Tibial nerve (tissue), 4 donors: ENCODE results near the gene TSEN34. TPM values are rescaled to one million over a fixed set of nuclear protein-coding genes. Genes with fewer than 3 reads are reported as not detected.
"Not testable (repeated sequence)": the region's sequence is repeated elsewhere in the genome, so short reads cannot be mapped to it uniquely, and the experiment has no call there.

Source experiments
- DNase-seq, 2 donors: peaks; one replicate each; pipeline ENCODE4 v3.0.0-alpha.2; 2019; ENCODE audit warnings: low spot score in 2 of 2
- H3K27ac ChIP-seq, 4 donors: fragments of 200-600 bp; sonication (generic) in 3 of 4; one replicate each; pipeline ENCODE4 v1.5.1; 2017 to 2019; ENCODE audit warnings: mild to moderate bottlenecking in 1 of 4
- H3K27me3 ChIP-seq, 2 donors: fragments of 200-600 bp; sonication (generic) in 1 of 2; one replicate each; pipeline versions ENCODE4 v1.5.1 to v1.6.0; 2017 to 2019
- H3K36me3 ChIP-seq, 3 donors: fragments of 200-600 bp; sonication (generic); one replicate each; pipeline ENCODE4 v1.5.1; 2018 to 2019
- H3K4me1 ChIP-seq, 4 donors: fragments of 200-600 bp; sonication (generic) in 3 of 4; one replicate each; pipeline ENCODE4 v1.5.1; 2017 to 2019
- H3K4me3 ChIP-seq, 4 donors: fragments of 200-600 bp; sonication (generic) in 3 of 4; one replicate each; pipeline ENCODE4 v1.5.1; 2017 to 2019; ENCODE audit warnings: mild to moderate bottlenecking in 1 of 4, moderate library complexity in 1 of 4
- H3K9me3 ChIP-seq, 4 donors: fragments of 200-600 bp; sonication (generic) in 3 of 4; one replicate each; pipeline ENCODE4 v1.5.1; 2017 to 2019
- CTCF ChIP-seq, 5 experiments: fragments of 200-600 bp in 3 of 5; fragments of 450-650 bp in 2 of 5; sonication (generic) in 3 of 5; IDR thresholded peaks; one replicate each; pipeline ENCODE4 v1.5.1; 2016 to 2019; ENCODE audit warnings: antibody characterized with exemption in 5 of 5, mild to moderate bottlenecking in 3 of 5, moderate library complexity in 2 of 5
- EP300 ChIP-seq, 2 donors: sonication (generic); formaldehyde crosslinking; IDR thresholded peaks; one replicate each; pipeline ENCODE4 v1.6.1; 2017; ENCODE audit warnings: antibody characterized with exemption in 2 of 2, mild to moderate bottlenecking in 1 of 2
- POLR2A ChIP-seq, 2 donors: fragments of 450-650 bp; IDR thresholded peaks; one replicate each; pipeline ENCODE4 v1.6.1; 2017; ENCODE audit warnings: antibody characterized with exemption in 2 of 2, mild to moderate bottlenecking in 2 of 2, moderate library complexity in 2 of 2
- WGBS, 2 donors: methylation state at CpG; one replicate each; pipeline ENCODE4 v1.1.5; 2018; 5-methylcytosine and 5-hydroxymethylcytosine counted together
- total RNA-seq, 4 donors: library from RNA; depleted of rRNA; stranded (reverse); fragments of >200 nt; gene quantifications; one replicate each; pipeline ENCODE4 v1.1.0, GENCODE V29; 2016

Gene TSEN34
- total RNA-seq, 4 donors from 2014 or later, result 37.3 to 70.8 (median 49.6) TPM

GRCh38 chr19:54208784-54209057 lies 17.6 kb downstream of the TSEN34 start:
- peaks cover 0 to 54% (median 31%) of the 10 kb centered on the region in 3 donors for H3K36me3 ChIP-seq
- WGBS, 2 donors, result 74 to 79% methylated on average over 8 of the region's 8 CpGs
- no peaks in the 10 kb centered on the region for H3K27me3 ChIP-seq
- no peak overlapping the region for H3K4me3 ChIP-seq
- peaks cover 0 to 68% (median 39%) of the 10 kb centered on the region in 4 donors for H3K4me1 ChIP-seq
- H3K27ac ChIP-seq, result peak overlapping the region in 3 of 4 donors; percentile 66 to 95 (median 89)
- TF ChIP-seq EP300 (IDR thresholded peaks at IDR 0.05), result no peak
- DNase-seq, result no peak
- H3K9me3 ChIP-seq, result no peaks in the 10 kb centered on the region

GRCh38 chr19:54209058-54209810 lies 18.1 kb downstream of the TSEN34 start:
- Histone ChIP-seq H3K27ac (peak overlapping the region; percentile 49 to 95 (median 78)), H3K36me3 (peaks cover 0 to 49% (median 27%) of the 10 kb centered on the region in 3 donors), H3K4me3 (no peak overlapping the region), H3K9me3 (no peaks in the 10 kb centered on the region), H3K27me3 (no peaks in the 10 kb centered on the region), H3K4me1 (peaks cover 0 to 63% (median 36%) of the 10 kb centered on the region in 4 donors)
- no peak for DNase-seq
- WGBS, 2 donors, result 45 to 50% methylated on average over 13 to 22 of the region's 24 CpGs
- TF ChIP-seq CTCF (IDR thresholded peaks at IDR 0.05) (no peak), EP300 (IDR thresholded peaks at IDR 0.05) (no peak), POLR2A (IDR thresholded peaks at IDR 0.05) (no peak)

- H3K27ac ChIP-seq, result peak overlapping the region; percentile 49 to 95 (median 78)
- H3K9me3 ChIP-seq, result no peaks in the 10 kb centered on the region
- 33 to 40% methylated on average over 10 of the region's 10 CpGs for WGBS, 2 donors
- DNase-seq, result peak; percentile 84 to 95
- H3K4me1 ChIP-seq, result peaks cover 0 to 56% (median 33%) of the 10 kb centered on the region in 4 donors
- peaks cover 0 to 42% (median 25%) of the 10 kb centered on the region in 3 donors for H3K36me3 ChIP-seq
- TF ChIP-seq EP300 (IDR thresholded peaks at IDR 0.05), result peak; percentile 54 to 85
- TF ChIP-seq CTCF (IDR thresholded peaks at IDR 0.05), result peak in 1 of 5 experiments; percentile 11
- no peak for TF ChIP-seq POLR2A (IDR thresholded peaks at IDR 0.05)
- no peak overlapping the region for H3K4me3 ChIP-seq
- H3K27me3 ChIP-seq, result no peaks in the 10 kb centered on the region
Observed at GRCh38 chr19:54209811-54210494, 18.8 kb downstream of the TSEN34 start.

GRCh38 chr19:54211235-54211634 lies 20.1 kb downstream of the TSEN34 start:
- H3K27ac ChIP-seq, result peak overlapping the region in 1 of 4 donors; percentile 95
- 85 to 88% methylated on average over 12 of the region's 12 CpGs for WGBS, 2 donors
- H3K4me1 ChIP-seq, result peaks cover 0 to 43% (median 30%) of the 10 kb centered on the region in 4 donors
- peaks cover 0 to 29% (median 15%) of the 10 kb centered on the region in 3 donors for H3K36me3 ChIP-seq
- H3K9me3 ChIP-seq, result no peaks in the 10 kb centered on the region
- H3K4me3 ChIP-seq, result no peak overlapping the region
- DNase-seq, result no peak
- no peak for TF ChIP-seq CTCF (IDR thresholded peaks at IDR 0.05)
- TF ChIP-seq POLR2A (IDR thresholded peaks at IDR 0.05), result no peak
- no peak for TF ChIP-seq EP300 (IDR thresholded peaks at IDR 0.05)
- H3K27me3 ChIP-seq, result no peaks in the 10 kb centered on the region

GRCh38 chr19:54214217-54214616 lies 23.1 kb downstream of the TSEN34 start:
- not testable (repeated sequence) for H3K27ac ChIP-seq, H3K4me3 ChIP-seq, DNase-seq, H3K9me3 ChIP-seq, H3K27me3 ChIP-seq
- peaks cover 0 to 14% (median 13%) of the 10 kb centered on the region in 4 donors for H3K4me1 ChIP-seq
- WGBS, 2 donors, result 52 to 57% methylated on average over 4 to 5 of the region's 5 CpGs
- H3K36me3 ChIP-seq, result peaks cover 0 to 13% (median 0%) of the 10 kb centered on the region in 3 donors

GRCh38 chr19:54214734-54215133 lies 23.6 kb downstream of the TSEN34 start:
- H3K27ac ChIP-seq, H3K4me3 ChIP-seq, DNase-seq, H3K4me1 ChIP-seq, H3K9me3 ChIP-seq, H3K27me3 ChIP-seq: not testable (repeated sequence)
- 96 to 97% methylated on average over 9 to 16 of the region's 19 CpGs for WGBS, 2 donors
- H3K36me3 ChIP-seq, result peaks cover 0 to 18% (median 0%) of the 10 kb centered on the region in 3 donors
